Measurements from ENCODE around the gene CAPS. TPM values are rescaled to one million over a fixed set of nuclear protein-coding genes. Genes with fewer than 3 reads are reported as not detected.

Gene CAPS
- total RNA-seq, 1 experiment from 2014 or later = 2.3 TPM

GRCh38 chr19:5891572-5891937 is 22.5 kb upstream of the CAPS start:
- Histone ChIP-seq H3K79me2 (ENCODE audit: insufficient read depth, low read length) (no peaks in the 10 kb centered on the region), H3K56ac (ENCODE audit: insufficient read length, low read depth, low read length) (no peak overlapping the region), H3T11ph (ENCODE audit: low read length) (no peak overlapping the region), H2BK12ac (ENCODE audit: insufficient read length, low read depth, low read length) (no peak overlapping the region), H4K20me1 (ENCODE audit: control insufficient read depth, insufficient read depth, insufficient read length) (no peaks in the 10 kb centered on the region), H3K9me3 (ENCODE audit: control insufficient read depth, low read depth, low read length) (no peaks in the 10 kb centered on the region), H3K4me2 (ENCODE audit: insufficient read depth, insufficient read length, low read length) (no peak overlapping the region), H2BK20ac (ENCODE audit: low read depth, low read length, poor library complexity, severe bottlenecking) (no peak overlapping the region), H3K23me2 (ENCODE audit: insufficient read length, low read depth, low read length, poor library complexity, severe bottlenecking) (no peaks in the 10 kb centered on the region), H3K9ac (ENCODE audit: extremely low read depth, insufficient read length, low read length) (no peak overlapping the region), H3K14ac (ENCODE audit: insufficient read depth, low read length) (no peak overlapping the region; the same call in 1 of the 2 replicates), H2BK120ac (ENCODE audit: low read depth, low read length, poor library complexity, severe bottlenecking) (no peak overlapping the region), H3K23ac (ENCODE audit: insufficient read length, low read depth, low read length) (no peak overlapping the region), H4K5ac (ENCODE audit: insufficient read length, low read depth, low read length) (no peak overlapping the region), H3K79me1 (ENCODE audit: insufficient read depth, low read depth, low read length, poor library complexity, severe bottlenecking) (no peaks in the 10 kb centered on the region), H3K27ac (ENCODE audit: insufficient read length, low read depth, low read length) (no peak overlapping the region), H3K4ac (ENCODE audit: low read depth, low read length) (no peak overlapping the region), H3K18ac (ENCODE audit: insufficient read length, low read depth, low read length) (no peak overlapping the region), H2AK5ac (ENCODE audit: insufficient read length, low read length) (no peak overlapping the region), H2BK5ac (ENCODE audit: insufficient read length, low read length) (no peak overlapping the region), H3K27me3 (ENCODE audit: insufficient read depth, low read length) (no peaks in the 10 kb centered on the region), H3K4me1 (ENCODE audit: insufficient read depth, low read length) (no peaks in the 10 kb centered on the region; the same call in 1 of the 2 replicates), H4K91ac (ENCODE audit: insufficient read length, low read depth, low read length) (no peak overlapping the region), H4K8ac (replicated peaks; ENCODE audit: insufficient read length, low read depth, low read length) (no peak overlapping the region), H2BK15ac (ENCODE audit: low read depth, low read length) (no peak overlapping the region), H2AFZ (ENCODE audit: low read length) (no peak overlapping the region)
- TF ChIP-seq, protein P1, sequence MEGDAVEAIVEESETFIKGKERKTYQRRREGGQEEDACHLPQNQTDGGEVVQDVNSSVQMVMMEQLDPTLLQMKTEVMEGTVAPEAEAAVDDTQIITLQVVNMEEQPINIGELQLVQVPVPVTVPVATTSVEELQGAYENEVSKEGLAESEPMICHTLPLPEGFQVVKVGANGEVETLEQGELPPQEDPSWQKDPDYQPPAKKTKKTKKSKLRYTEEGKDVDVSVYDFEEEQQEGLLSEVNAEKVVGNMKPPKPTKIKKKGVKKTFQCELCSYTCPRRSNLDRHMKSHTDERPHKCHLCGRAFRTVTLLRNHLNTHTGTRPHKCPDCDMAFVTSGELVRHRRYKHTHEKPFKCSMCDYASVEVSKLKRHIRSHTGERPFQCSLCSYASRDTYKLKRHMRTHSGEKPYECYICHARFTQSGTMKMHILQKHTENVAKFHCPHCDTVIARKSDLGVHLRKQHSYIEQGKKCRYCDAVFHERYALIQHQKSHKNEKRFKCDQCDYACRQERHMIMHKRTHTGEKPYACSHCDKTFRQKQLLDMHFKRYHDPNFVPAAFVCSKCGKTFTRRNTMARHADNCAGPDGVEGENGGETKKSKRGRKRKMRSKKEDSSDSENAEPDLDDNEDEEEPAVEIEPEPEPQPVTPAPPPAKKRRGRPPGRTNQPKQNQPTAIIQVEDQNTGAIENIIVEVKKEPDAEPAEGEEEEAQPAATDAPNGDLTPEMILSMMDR (conservative IDR thresholded peaks at IDR 0.05) = no peak
- DNase-seq = no peak
- no CpG with 5 or more reads among the region's 4 CpGs for WGBS (ENCODE audit: extremely low coverage, insufficient read length, low lambda C conversion rate)
- H3K36me3 Mint-ChIP-seq (ENCODE audit: insufficient read depth in 1 of 3, low read depth in 3 of 3) = peaks cover 3 to 9% (median 8%) of the 10 kb centered on the region in 3 experiments; a peak in 6 of 7 replicates
- no peaks in the 10 kb centered on the region for H3K9me3 Mint-ChIP-seq
- H3K27me3 Mint-ChIP-seq (ENCODE audit: low read depth) = peaks cover 34% of the 10 kb centered on the region
- H3K27ac Mint-ChIP-seq = peak overlapping the region in 1 of 3 experiments; percentile 85; a peak in 1 of 7 replicates
- peaks cover 10 to 15% of the 10 kb centered on the region in 2 experiments for H3K4me1 Mint-ChIP-seq
- no peak overlapping the region for H3K4me3 Mint-ChIP-seq
